A549 (cell line): Measurements from ENCODE around the gene SLC13A5. TPM values are rescaled to one million over a fixed set of nuclear protein-coding genes. Genes with fewer than 3 reads are reported as not detected.

Experiments
- ATAC-seq, 2 experiments: fragments of 200-7000 bp in 1 of 2; fragments of >200 bp in 1 of 2; cut with Nextera tagmentation in 1 of 2; cut with Tn5 transposase in 1 of 2; 3 replicates each; pipeline versions ENCODE4 v1.8.0 to v1.9.1; 2018 to 2020; ENCODE audit warnings: mild to moderate bottlenecking in 1 of 2, moderate library complexity in 1 of 2
- CTCF ChIA-PET: fragments of 300-600 bp; sonication (Branson Sonifier 250); formaldehyde crosslinking; extraction: SDS; loops from one replicate; lab custom pipeline; 2021; ENCODE audit warnings: antibody characterized with exemption, inconsistent platforms; lab: Yijun Ruan, JAX
- POLR2A ChIA-PET: fragments of 350-600 bp; formaldehyde crosslinking; extraction: SDS; loops from one replicate; lab custom pipeline; 2021; ENCODE audit warnings: antibody characterized with exemption, inconsistent platforms; lab: Yijun Ruan, JAX
- DNase-seq, 2 experiments: peaks; one replicate each; pipeline versions ENCODE4 v3.0.0 to v3.0.0-alpha.2; 2011 to 2016; ENCODE audit warnings: low read depth in 1 of 2, low spot score in 1 of 2
- FAIRE-seq: peaks from 2 replicates; lab custom pipeline; 2011; peaks lifted over from hg19 to GRCh38; lab: Jason Lieb, UNC
- H3K27ac ChIP-seq, 2 experiments: fragments of >200 bp; sonication (Bioruptor Twin); formaldehyde crosslinking; 3 replicates each; pipeline ENCODE4 v1.5.1; 2016 to 2017
- H3K4me1 ChIP-seq: fragments of >200 bp; sonication (Bioruptor Twin); formaldehyde crosslinking; 3 replicates; pipeline ENCODE4 v1.6.1; 2016
- H3K4me2 ChIP-seq: fragments of >200 bp; sonication (Bioruptor Twin); formaldehyde crosslinking; 3 replicates; pipeline ENCODE4 v1.6.1; 2016
- H3K4me3 ChIP-seq: fragments of >200 bp; sonication (Bioruptor Twin); formaldehyde crosslinking; 3 replicates; pipeline ENCODE4 v1.5.1; 2016
- H3K9me3 ChIP-seq: fragments of >200 bp; sonication (Bioruptor Twin); formaldehyde crosslinking; 3 replicates; pipeline ENCODE4 v1.6.1; 2016
- ATOH8 ChIP-seq: fragments of 250-450 bp; sonication (Bioruptor Pico); IDR thresholded peaks from 2 replicates; pipeline ENCODE4 v1.5.0; 2020; ENCODE audit warnings: low read depth, mild to moderate bottlenecking, moderate library complexity
- BCL3 ChIP-seq: fragments of >200 bp; sonication (Bioruptor Twin); formaldehyde crosslinking; IDR thresholded peaks from 3 replicates; pipeline ENCODE4 v1.6.1; 2016
- CEBPB ChIP-seq, 2 experiments: fragments of >200 bp in 1 of 2; sonication (Bioruptor Twin) in 1 of 2; formaldehyde crosslinking in 1 of 2; IDR thresholded peaks; 2 replicates each; pipeline ENCODE4 v1.6.1; 2012 to 2016
- FOSB ChIP-seq: fragments of 250-450 bp; sonication (Bioruptor Pico); IDR thresholded peaks from 2 replicates; pipeline ENCODE4 v1.5.0; 2020; ENCODE audit warnings: mild to moderate bottlenecking, moderate library complexity
- HMGXB4 ChIP-seq: fragments of 250-450 bp; sonication (Bioruptor Pico); IDR thresholded peaks from 2 replicates; pipeline ENCODE4 v1.5.0; 2021; ENCODE audit warnings: mild to moderate bottlenecking, moderate library complexity, borderline replicate concordance
- HOXA7 ChIP-seq: fragments of 250-450 bp; sonication (Bioruptor Pico); IDR thresholded peaks from 2 replicates; pipeline ENCODE4 v1.5.0; 2020; ENCODE audit warnings: mild to moderate bottlenecking, moderate library complexity
- HOXB13 ChIP-seq: fragments of 250-450 bp; sonication (Bioruptor Pico); IDR thresholded peaks from 2 replicates; pipeline ENCODE4 v1.5.0; 2020; ENCODE audit warnings: low read depth, mild to moderate bottlenecking, moderate library complexity
- HOXB5 ChIP-seq: fragments of 250-450 bp; sonication (Bioruptor Pico); IDR thresholded peaks from 2 replicates; pipeline ENCODE4 v1.5.0; 2020; ENCODE audit warnings: mild to moderate bottlenecking, moderate library complexity
- JUN ChIP-seq, 2 experiments: fragments of >200 bp; sonication (Bioruptor Twin); formaldehyde crosslinking; IDR thresholded peaks; 2 replicates in 1 of 2; 3 replicates in 1 of 2; pipeline ENCODE4 v1.6.1; 2016 to 2017
- KDM5A ChIP-seq: fragments of 200-600 bp; sonication (generic); IDR thresholded peaks from 2 replicates; pipeline ENCODE4 v1.6.1; 2016; ENCODE audit warnings: antibody characterized with exemption, mild to moderate bottlenecking
- NPAS2 ChIP-seq: fragments of 250-450 bp; sonication (Bioruptor Pico); IDR thresholded peaks from 2 replicates; pipeline ENCODE4 v1.8.0; 2022; ENCODE audit warnings: mild to moderate bottlenecking, moderate library complexity, borderline replicate concordance
- PHF8 ChIP-seq: fragments of 200-600 bp; sonication (generic); IDR thresholded peaks from 2 replicates; pipeline ENCODE4 v1.6.1; 2016; ENCODE audit warnings: low read depth, mild to moderate bottlenecking, antibody characterized with exemption, moderate library complexity, borderline replicate concordance
- REST ChIP-seq: fragments of 200-600 bp; sonication (generic); IDR thresholded peaks from 2 replicates; pipeline ENCODE4 v1.6.1; 2016; ENCODE audit warnings: antibody characterized with exemption, mild to moderate bottlenecking, moderate library complexity
- RNF2 ChIP-seq: fragments of 200-600 bp; sonication (generic); IDR thresholded peaks from 2 replicates; pipeline ENCODE4 v1.6.1; 2016; ENCODE audit warnings: low read depth, mild to moderate bottlenecking, antibody characterized with exemption, moderate library complexity, borderline replicate concordance
- SREBF2 ChIP-seq: fragments of 450-650 bp; IDR thresholded peaks from 2 replicates; pipeline ENCODE4 v1.6.1; 2014; ENCODE audit warnings: mild to moderate bottlenecking, moderate library complexity
- WGBS: methylation state at CpG from one replicate; pipeline ENCODE4 v1.1.6; 2017; ENCODE audit errors: missing lambda C conversion rate; 5-methylcytosine and 5-hydroxymethylcytosine counted together
- polyA plus RNA-seq, 4 experiments: library from polyadenylated mRNA; depleted of rRNA in 3 of 4; stranded (reverse); fragments of >200 nt; fragmentation: RNase III in 1 of 4; extraction: RNeasy Plus Mini Kit Qiagen cat#74134 plus additional on column Dnase treatment in 1 of 4; gene quantifications; 2 replicates in 3 of 4; 3 replicates in 1 of 4; pipeline ENCODE4 v1.2.3, GENCODE V29; 2011 to 2017
- TF ChIP-seq, protein P1 (sequence below): fragments of 450-650 bp; IDR thresholded peaks from 2 replicates; pipeline ENCODE4 v1.6.1; 2014; ENCODE audit warnings: antibody characterized with exemption
- TF ChIP-seq, protein P2 (sequence below): IDR thresholded peaks from 2 replicates; pipeline ENCODE4 v1.6.1; 2012
- TF ChIP-seq, protein P3 (sequence below): IDR thresholded peaks from 2 replicates; pipeline ENCODE4 v1.6.1; 2012; ENCODE audit warnings: low read depth, borderline replicate concordance

Gene SLC13A5
- polyA plus RNA-seq, 2 of the 4 experiments (the other 2 are of a cell fraction): 0.15 to 0.26 TPM

- no peak overlapping the region for H3K27ac ChIP-seq
- TF ChIP-seq, protein P1, sequence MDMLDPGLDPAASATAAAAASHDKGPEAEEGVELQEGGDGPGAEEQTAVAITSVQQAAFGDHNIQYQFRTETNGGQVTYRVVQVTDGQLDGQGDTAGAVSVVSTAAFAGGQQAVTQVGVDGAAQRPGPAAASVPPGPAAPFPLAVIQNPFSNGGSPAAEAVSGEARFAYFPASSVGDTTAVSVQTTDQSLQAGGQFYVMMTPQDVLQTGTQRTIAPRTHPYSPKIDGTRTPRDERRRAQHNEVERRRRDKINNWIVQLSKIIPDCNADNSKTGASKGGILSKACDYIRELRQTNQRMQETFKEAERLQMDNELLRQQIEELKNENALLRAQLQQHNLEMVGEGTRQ: no peak
- TF ChIP-seq JUN (IDR thresholded peaks at IDR 0.05) (no peak), KDM5A (no peak), FOSB (CRISPR knock-in tag) (no peak), BCL3 (no peak), REST (no peak), SREBF2 (no peak), NPAS2 (CRISPR knock-in tag) (no peak)
- POLR2A ChIA-PET: no interaction called here
- WGBS: 85% methylated on average over 46 of the region's 46 CpGs
- ATAC-seq (no peak), DNase-seq (no peak), FAIRE-seq (no peak)
- peak overlapping the region; percentile 74; the same call in 1 of the 3 replicates for H3K4me2 ChIP-seq
- H3K4me3 ChIP-seq: no peak overlapping the region
- peaks cover 17% of the 10 kb centered on the region; the same call in 2 of the 3 replicates for H3K4me1 ChIP-seq
- H3K9me3 ChIP-seq: no peaks in the 10 kb centered on the region
- CTCF ChIA-PET: interaction anchor here (1.1 kb wide), 1 partner anchor 10 kb away, joined by 7 read pairs; no protein-coding TSS in a partner anchor
Measured at GRCh38 chr17:6654841-6655731, 58.1 kb downstream of the SLC13A5 start.

DNA sequence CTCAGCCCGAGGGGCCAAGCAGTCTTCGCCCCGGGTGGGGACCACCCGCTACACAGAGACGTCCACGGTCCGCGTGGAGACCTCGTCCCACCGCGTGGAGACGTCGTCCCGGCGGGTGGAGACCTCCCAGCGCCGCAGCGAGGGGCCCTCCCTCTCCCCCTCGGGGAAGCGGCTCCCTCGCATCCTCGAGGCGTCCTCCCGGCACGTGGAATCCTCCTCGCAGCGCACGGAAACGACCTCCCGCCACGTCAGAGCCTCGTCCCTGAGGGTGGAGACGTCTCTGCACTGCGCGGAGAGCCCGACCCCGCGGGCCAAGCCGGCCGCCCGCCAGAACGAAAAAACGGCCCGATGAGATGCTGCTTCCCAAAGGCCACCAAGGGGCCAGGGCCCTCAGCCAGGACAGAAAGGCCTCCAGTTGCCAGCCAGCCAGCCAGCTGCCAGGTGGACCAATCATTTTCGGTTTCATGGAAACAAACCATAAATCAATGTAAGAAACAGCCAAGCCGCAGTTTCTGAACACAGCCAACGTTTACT lies 61.2 kb downstream of the SLC13A5 start:
- ATAC-seq (peak; percentile 2; a peak in 4 of 6 replicates), FAIRE-seq (no peak), DNase-seq (no peak)
- TF ChIP-seq NPAS2 (CRISPR knock-in tag) (no peak), PHF8 (peak; percentile 41; the same call in 1 of the 2 replicates), HOXB13 (CRISPR knock-in tag) (peak; percentile 16; the same call in 1 of the 2 replicates), HMGXB4 (CRISPR knock-in tag) (no peak), RNF2 (peak; percentile 94), ATOH8 (CRISPR knock-in tag) (peak; percentile 53; the same call in 1 of the 2 replicates), JUN (IDR thresholded peaks at IDR 0.05) (peak in 1 of 2 experiments; percentile 15; a peak in 2 of 5 replicates), CEBPB (IDR thresholded peaks at IDR 0.05) (no peak), HOXB5 (CRISPR knock-in tag) (peak; percentile 84), HOXA7 (CRISPR knock-in tag) (0 out of 2 replicates have a peak, but pooled peaks have one; percentile 29)
- TF ChIP-seq, protein P1: peak; percentile 26; the same call in 1 of the 2 replicates
- TF ChIP-seq, protein P2, sequence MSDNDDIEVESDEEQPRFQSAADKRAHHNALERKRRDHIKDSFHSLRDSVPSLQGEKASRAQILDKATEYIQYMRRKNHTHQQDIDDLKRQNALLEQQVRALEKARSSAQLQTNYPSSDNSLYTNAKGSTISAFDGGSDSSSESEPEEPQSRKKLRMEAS: peak; percentile 98
- TF ChIP-seq, protein P3, sequence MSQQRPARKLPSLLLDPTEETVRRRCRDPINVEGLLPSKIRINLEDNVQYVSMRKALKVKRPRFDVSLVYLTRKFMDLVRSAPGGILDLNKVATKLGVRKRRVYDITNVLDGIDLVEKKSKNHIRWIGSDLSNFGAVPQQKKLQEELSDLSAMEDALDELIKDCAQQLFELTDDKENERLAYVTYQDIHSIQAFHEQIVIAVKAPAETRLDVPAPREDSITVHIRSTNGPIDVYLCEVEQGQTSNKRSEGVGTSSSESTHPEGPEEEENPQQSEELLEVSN: peak; percentile 98
- peak overlapping the region; percentile 82 to 88 for H3K27ac ChIP-seq
- peaks cover 23% of the 10 kb centered on the region; the same call in 2 of the 3 replicates for H3K4me1 ChIP-seq
- CTCF ChIA-PET: interaction anchor here (1.2 to 1.3 kb wide), 2 partner anchors 180 to 370 kb away, joined by 4 read pairs; no protein-coding TSS in a partner anchor
- 60% methylated on average over 22 of the region's 47 CpGs for WGBS
- POLR2A ChIA-PET: interaction anchor here (1.4 to 1.8 kb wide), 2 partner anchors 11 to 383 kb away, joined by 3 to 12 read pairs; partner anchors contain the start of genes KIAA0753, SLC16A13 and TXNDC17
- peak overlapping the region; percentile 92 for H3K4me2 ChIP-seq
- H3K4me3 ChIP-seq: peak overlapping the region; percentile 87
- H3K9me3 ChIP-seq: no peaks in the 10 kb centered on the region
